AG09309 (cell line): Measurements from ENCODE around the gene RNF227.

ENCODE experiments used
- DNase-seq: peaks from one replicate; pipeline ENCODE4 v3.0.0-alpha.2; 2010; ENCODE audit warnings: low read depth
- H3K4me3 ChIP-seq: 2 replicates; pipeline ENCODE4 v1.5.1; 2011; ENCODE audit warnings: mild to moderate bottlenecking, low read depth, low read length, moderate library complexity; ENCODE audit not compliant: control insufficient read depth
- TF ChIP-seq, protein P1 (sequence below): IDR thresholded peaks from 2 replicates; pipeline ENCODE4 v1.5.1; 2011; ENCODE audit warnings: mild to moderate bottlenecking, low read depth, low read length, inconsistent platforms; ENCODE audit not compliant: insufficient read depth, control insufficient read depth; ENCODE audit errors: missing control alignments

The RNF227 gene

DNA sequence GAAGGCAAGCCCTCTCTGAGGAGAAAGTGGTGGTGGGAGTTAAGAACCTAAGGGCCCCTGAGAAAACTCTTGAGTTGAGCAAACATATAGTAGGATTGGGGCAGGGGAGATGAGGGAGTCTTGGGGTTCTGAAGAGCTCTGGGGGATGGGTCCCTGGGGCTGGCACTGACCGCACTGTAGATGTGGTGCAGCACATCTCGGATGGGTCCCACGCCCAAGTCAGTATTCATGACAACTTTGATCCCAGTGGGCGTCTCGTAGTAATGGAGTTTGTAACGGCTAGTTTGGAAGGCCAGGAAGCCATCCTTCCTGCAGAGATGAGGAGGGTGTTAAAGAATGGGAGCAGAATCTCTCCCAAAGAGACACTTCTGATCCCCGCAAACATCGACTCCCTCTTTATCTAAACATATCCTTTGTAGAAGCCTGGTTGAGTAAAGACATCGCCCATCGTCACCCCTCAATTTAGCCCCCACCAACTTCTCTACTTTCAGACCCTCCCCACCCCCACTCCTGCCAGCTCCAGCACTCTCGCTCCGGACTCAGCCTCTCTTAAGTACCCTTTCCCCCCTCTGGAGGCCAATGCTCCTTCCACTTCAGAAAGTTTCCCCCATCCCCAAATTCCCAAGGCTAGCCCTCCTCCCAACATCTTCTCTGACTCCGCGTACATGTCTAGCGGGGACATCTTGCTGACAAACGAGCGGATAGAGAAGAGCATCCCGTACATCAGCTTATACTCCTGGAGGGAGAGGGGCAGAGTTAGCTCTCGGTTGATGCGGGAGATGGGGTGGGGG lies 14.9 kb upstream of the RNF227 start:
- no peak for DNase-seq
- TF ChIP-seq, protein P1, sequence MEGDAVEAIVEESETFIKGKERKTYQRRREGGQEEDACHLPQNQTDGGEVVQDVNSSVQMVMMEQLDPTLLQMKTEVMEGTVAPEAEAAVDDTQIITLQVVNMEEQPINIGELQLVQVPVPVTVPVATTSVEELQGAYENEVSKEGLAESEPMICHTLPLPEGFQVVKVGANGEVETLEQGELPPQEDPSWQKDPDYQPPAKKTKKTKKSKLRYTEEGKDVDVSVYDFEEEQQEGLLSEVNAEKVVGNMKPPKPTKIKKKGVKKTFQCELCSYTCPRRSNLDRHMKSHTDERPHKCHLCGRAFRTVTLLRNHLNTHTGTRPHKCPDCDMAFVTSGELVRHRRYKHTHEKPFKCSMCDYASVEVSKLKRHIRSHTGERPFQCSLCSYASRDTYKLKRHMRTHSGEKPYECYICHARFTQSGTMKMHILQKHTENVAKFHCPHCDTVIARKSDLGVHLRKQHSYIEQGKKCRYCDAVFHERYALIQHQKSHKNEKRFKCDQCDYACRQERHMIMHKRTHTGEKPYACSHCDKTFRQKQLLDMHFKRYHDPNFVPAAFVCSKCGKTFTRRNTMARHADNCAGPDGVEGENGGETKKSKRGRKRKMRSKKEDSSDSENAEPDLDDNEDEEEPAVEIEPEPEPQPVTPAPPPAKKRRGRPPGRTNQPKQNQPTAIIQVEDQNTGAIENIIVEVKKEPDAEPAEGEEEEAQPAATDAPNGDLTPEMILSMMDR: no peak
- peak overlapping the region; percentile 98 for H3K4me3 ChIP-seq

DNA sequence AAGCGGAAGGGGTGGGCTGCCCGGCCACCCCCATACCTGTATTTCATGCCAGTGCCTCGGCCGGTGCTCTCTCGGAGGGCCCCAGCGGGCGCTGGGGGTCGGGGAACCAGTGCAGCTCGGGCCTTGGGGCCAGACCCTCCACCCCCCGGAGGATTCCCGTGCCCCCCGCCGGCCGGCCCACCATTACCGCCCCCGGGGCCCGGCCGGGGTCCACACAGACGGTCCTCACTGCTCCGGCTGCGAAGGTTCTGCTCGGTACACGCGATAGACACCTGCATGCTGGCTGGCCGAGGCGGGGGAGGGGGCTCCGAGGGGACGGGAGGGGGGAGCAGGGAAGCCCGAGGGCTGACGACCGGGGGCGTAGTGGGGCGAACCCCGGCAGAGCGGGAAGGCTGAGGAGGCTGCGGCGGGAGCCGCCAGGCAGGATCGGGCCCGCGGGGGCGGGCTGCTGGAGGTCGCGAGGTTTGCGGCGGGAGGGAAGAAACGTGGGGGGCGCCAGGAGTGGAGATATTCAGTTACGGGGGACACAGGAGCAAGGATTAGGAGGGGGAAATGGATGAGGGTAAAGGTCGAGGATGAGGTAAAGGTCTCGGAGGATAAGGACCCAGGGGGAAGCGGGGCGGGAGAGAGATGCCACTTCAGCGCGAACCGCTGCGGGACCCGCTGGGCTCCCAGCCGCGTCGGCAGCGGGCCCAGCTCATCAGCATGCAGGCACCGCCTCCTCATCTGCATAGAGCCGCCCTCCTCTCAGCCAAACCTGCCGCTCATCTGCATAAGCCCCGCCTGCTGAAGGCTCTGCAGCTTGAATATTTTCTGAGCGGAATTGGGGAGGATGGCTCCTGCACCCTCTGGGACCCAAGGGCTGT lies 13.3 kb upstream of the RNF227 start, which contains the start of gene KCNAB3:
TSS of gene KCNAB3 (minus strand) at position 699 of the 866 bp plus-strand sequence. CDS start at position 278, 421 bp downstream.
- no peak for DNase-seq
- TF ChIP-seq, protein P1: no peak
- H3K4me3 ChIP-seq: peak within 1 kb of the TSS; percentile 43

DNA sequence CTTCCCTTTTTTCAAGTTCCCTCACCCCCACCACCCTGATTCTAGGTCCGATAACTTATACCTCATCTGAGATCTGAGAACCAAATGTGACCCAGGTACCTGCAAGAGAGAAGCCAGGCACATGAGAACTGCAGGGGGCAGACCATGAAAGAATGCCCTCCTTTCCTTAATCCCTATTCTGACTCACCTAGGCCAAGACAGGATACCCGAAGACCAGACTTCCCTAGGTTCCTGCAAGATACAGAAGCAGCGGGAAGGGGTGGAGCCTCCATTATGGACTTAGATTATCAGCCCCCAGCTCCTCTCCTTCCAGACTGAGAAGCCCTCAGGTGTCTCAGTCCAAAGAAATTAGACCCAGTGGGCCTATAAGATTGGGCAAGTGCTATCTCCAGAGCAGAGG lies 11.5 kb upstream of the RNF227 start:
- no peak overlapping the region for H3K4me3 ChIP-seq
- TF ChIP-seq, protein P1: no peak
- DNase-seq: no peak

DNA sequence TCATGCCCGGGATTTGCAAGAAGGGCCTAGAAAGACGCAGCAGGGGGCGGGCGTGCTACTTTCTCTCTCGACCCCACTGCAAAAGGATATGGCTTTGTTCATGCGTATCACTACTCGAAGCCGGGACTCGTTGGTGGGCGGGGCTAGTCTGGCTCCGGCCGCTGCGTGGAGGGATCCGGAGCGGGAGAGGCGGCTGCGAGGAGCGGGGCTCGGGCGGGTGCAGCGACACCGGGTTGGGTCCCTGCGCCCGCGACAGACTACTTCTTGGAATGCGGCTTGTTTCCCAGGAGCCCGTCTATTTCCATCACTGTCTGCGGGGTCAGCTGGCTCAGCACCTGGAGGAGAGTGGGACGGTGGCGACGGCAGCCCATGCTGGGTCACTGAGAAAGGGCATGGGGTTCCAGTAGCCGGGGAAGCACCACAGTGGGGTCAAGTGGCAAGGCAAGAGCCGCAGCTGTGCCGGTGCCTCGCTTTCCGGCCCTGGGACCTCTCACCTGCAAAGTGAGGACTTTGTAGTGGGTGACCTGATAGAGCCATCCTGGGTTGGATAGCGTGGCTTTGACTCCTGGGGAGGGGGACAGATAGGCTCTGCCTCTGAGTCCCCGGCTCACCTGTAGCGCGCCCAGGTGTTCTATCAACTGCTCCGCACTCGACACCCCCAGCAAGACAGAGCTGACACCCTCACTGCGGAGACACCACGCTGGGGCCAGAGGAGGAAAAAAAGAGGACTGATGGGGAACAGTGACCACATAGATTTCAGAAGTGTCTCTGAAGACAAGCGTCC lies 6.9 kb upstream of the RNF227 start:
- TF ChIP-seq, protein P1: no peak
- H3K4me3 ChIP-seq: peak overlapping the region; percentile 46
- no peak for DNase-seq

DNA sequence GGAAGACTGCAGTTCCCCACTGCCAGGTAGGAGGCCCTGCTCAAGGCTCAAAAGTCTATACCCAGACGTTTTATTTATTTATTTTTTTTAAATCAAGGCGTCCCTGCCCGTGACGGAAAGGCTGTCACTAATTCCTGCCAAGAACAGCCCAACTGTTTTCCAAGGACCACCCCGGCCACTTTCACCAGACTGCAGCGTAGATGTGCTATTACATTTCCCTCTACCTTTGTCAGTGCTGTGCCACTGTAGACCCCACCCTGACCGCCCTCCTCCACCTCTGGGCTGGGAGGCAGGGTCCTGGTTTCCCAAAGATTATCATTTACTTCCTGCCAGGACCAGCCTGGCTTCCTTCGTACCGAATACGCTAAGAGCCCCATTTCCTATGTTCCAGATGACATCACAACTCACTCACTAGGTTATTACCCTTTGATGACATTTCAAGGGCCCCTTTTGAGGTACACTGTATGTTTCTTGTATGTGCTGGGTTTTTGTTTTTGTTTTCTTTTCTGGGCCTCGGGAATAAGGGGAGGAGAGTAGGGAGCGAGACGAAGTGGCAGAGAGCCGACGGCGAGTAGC lies 6.3 kb upstream of the RNF227 start:
- peak overlapping the region; percentile 46 for H3K4me3 ChIP-seq
- DNase-seq: no peak
- TF ChIP-seq, protein P1: no peak

DNA sequence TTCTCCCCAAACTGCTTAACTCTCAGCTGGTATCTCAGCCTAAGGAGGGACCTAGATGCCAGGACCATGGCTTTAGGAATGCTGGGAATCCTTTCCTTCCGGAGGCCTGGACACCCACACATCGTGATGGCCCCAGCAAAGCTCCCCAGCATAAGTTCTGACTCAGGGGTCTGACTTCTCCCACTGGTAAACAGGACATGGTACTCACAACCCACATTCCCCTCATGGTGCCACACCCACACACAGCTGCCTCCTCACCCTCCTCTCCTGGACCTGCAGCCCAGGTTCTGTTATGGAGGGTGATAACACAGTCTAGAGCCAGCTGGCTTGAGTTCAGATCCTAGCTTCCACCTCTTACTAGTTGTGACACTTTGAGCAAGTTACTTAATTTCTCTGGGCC lies 719 bp upstream of the RNF227 start:
- TF ChIP-seq, protein P1: no peak
- no peak for DNase-seq
- H3K4me3 ChIP-seq: no peak overlapping the region
